GM10266 (cell line): Measurements from ENCODE around the gene MESP1.

Experiments used
- DNase-seq: peaks from one replicate; pipeline ENCODE4 v3.0.0; 2012; ENCODE audit errors: extremely low spot score
- CTCF ChIP-seq: IDR thresholded peaks from 2 replicates; pipeline ENCODE4 v1.5.1; 2012; ENCODE audit warnings: mild to moderate bottlenecking, low read depth; ENCODE audit not compliant: control insufficient read depth, insufficient read depth; ENCODE audit errors: missing control alignments

Gene MESP1

GRCh38 chr15:89749054-89749453 lies 2.0 kb downstream of the MESP1 start:
- no peak for TF ChIP-seq CTCF
- peak; percentile 17 for DNase-seq

GRCh38 chr15:89747708-89748682 lies 3.1 kb downstream of the MESP1 start:
- DNase-seq = no peak
- TF ChIP-seq CTCF = no peak

GRCh38 chr15:89746386-89746780 lies 4.7 kb downstream of the MESP1 start:
- DNase-seq = no peak
- no peak for TF ChIP-seq CTCF

GRCh38 chr15:89745768-89746167 lies 5.3 kb downstream of the MESP1 start:
- no peak for TF ChIP-seq CTCF
- DNase-seq = no peak

- no peak for TF ChIP-seq CTCF
- no peak for DNase-seq
Measured at GRCh38 chr15:89745131-89745530, 5.9 kb downstream of the MESP1 start.

- no peak for TF ChIP-seq CTCF
- no peak for DNase-seq
Measured at GRCh38 chr15:89743594-89743993, 7.5 kb downstream of the MESP1 start.

GRCh38 chr15:89743011-89743410 lies 8.0 kb downstream of the MESP1 start:
- no peak for DNase-seq
- no peak for TF ChIP-seq CTCF
